GM12873 (cell line): Measurements from ENCODE around the gene ZNF37A.

Source experiments
- TF ChIP-seq, protein P1 (sequence below): IDR thresholded peaks from 2 replicates; pipeline ENCODE4 v1.5.1; 2012; ENCODE audit warnings: low read depth, mild to moderate bottlenecking, moderate library complexity, low read length, control low read depth; ENCODE audit not compliant: insufficient read depth; ENCODE audit errors: missing control alignments

Gene ZNF37A

DNA sequence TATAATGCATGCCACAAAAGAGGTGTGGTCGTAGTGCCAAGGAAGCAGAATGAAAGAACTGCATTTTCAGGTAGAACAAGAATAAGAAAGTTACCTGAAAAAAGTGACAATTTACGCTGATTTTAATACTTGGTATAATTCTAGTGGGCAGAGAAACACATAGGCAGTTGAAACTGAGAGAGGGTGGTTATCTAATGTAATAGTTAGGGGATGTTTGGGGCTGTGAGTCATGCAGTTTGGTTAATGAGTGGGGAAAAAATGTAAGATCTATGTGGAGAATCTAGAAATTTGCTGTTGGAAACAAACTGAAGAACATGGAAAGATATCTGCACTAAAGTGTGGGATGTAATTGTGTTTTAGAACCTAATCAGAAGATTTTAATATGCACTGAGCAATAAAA lies 33.7 kb downstream of the ZNF37A start:
- TF ChIP-seq, protein P1, sequence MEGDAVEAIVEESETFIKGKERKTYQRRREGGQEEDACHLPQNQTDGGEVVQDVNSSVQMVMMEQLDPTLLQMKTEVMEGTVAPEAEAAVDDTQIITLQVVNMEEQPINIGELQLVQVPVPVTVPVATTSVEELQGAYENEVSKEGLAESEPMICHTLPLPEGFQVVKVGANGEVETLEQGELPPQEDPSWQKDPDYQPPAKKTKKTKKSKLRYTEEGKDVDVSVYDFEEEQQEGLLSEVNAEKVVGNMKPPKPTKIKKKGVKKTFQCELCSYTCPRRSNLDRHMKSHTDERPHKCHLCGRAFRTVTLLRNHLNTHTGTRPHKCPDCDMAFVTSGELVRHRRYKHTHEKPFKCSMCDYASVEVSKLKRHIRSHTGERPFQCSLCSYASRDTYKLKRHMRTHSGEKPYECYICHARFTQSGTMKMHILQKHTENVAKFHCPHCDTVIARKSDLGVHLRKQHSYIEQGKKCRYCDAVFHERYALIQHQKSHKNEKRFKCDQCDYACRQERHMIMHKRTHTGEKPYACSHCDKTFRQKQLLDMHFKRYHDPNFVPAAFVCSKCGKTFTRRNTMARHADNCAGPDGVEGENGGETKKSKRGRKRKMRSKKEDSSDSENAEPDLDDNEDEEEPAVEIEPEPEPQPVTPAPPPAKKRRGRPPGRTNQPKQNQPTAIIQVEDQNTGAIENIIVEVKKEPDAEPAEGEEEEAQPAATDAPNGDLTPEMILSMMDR: no peak

DNA sequence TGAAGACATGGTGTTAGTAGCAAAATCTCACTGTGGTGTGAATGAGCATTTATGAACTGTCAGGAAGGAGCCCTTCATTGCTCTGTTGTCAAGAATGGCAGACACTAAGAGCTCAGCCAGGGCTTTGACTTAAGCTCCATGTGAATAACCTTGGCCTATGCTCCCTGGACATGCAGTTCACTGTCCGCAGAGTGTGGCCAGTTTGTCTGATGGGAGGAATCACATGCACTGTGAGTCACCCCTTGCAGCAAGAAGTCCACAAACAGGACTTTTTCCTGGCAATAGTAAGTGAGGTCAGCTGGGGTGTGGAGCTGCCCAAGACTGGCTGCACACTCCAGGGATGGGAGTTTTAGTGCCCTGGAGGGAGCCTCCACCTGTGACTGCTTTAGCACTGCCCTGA lies 49.5 kb downstream of the ZNF37A start:
- TF ChIP-seq, protein P1: no peak

DNA sequence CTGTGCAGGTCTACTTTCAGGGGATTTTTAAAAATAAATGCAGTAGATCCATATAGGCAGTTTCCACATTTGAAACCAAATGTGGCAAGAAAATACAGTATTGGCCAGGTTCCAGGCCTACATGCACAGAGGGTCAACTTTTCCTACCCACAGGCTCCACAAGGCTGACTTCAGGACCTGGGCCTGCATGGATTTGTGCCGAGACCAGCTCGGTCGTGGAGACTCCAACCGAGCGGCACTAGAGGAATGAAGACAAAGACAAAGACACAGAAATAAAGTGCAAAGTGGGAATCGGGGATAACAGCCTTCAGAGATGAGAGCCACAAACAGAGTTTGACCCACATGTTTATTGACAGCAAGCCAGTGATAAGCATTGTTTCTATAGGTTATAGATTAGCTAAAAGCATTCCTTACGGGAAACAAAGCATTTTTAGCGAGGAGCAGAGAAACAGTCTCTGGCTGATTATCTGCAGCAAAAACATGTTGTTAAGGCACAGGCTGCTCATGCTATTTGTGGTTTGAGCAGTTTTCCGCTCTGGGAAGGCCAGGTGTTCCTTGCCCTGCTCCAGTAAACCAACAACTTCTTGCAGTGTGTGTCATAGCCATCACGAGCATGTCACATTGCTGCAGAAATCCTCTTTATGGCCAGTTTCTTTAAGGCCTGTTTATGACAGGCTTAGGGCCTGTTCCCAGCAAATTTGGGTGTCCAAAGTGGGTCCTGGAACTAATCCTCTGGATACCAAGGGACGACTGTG lies 52.6 kb downstream of the ZNF37A start:
- TF ChIP-seq, protein P1: no peak

DNA sequence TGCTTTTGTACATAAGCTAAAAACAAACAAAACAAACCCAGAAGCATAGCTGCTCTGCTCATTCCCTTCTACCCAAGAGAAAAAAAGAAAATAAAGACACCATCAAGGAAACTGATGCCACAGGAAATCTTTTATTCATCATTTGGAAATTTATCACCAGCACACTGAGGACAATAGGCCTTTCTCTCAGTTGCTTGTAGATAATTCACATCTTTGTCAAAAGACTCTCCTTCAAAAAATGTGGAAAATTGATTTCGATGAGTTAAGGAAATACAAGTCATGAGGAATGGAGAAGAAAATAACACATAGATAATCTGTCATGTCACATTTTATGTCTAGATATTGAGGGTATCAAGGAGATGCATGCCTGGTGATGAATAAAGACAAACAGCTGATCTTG lies 53.5 kb downstream of the ZNF37A start:
- TF ChIP-seq, protein P1: no peak

DNA sequence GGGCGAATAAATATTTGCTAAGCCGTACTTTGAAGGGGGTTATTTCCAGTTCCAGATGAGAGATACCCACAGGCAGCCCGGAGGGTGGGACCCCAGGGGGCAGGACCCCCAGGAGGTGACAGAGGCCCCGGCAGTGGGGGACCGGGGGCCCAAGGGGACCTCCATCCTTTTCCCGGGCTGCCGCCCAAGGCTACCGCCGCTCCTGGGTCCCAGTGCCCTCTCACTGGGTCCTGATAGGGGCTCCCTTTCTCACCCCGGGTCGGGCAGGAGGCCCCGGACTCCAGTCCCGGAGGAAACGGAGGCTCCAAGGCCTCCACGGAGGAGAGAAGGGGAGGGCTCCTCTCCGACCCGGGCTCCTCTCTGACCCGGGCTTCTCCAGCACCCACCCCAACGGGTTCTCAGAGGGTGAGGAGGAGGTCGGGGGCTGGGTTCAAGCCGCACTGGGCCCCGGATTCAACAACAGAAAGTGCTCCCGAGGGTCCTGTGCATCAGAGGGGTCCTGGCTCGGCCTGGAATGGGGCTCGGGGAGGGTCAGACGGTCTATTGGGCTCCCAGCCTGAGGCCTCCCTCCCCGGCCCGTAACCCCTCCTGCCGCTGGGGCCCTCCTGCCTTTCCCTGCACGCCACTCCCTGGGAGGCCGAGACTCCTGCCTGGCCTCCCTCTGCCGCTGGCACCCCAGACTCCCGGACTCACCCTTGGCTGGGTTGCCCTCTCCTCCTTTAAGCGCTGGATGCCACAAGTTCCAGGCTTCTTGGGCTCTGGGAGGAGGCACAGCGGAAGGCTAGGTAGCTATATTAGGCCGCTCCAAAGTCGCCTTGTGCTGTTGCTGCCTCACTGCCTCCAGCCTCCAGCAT lies 62.5 kb downstream of the ZNF37A start:
- TF ChIP-seq, protein P1: no peak

DNA sequence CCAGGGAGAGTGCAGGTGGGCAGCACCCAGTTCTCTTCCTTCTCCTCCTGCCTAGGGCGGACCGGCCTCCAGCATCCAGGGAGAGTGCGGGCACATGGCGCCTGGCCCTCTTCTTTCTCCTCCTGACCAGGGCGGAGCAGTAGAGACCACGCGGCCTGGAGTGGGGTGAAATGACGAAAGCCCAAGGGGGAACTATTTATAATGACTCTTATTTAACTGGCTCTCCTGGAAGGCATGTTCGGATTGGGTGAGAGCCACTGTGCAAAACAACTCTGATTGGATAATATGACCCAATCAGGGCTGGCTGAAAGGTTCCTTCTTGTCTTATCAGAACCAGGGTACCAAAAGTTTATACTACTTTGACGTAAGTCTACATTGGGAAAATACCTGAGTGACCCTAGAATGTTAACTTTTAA lies 63.1 kb downstream of the ZNF37A start:
- TF ChIP-seq, protein P1: no peak

DNA sequence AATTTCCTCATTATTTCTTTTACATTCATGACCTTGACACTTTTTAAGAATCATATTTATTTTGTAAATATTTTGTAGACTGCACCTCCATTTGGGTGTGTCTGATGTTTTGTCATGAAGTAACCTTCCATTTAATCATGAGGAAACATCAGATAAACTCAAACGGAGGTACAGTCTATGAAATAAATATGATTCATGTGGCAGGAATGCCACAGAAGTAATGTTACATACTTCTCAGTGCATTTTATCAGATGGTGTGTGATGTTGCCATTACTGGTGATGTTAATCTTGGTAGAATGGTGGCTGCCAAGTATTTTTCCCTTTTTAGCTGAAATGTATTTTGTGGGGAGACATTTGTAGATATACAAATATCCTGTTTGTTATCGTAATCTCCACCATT lies 64.9 kb downstream of the ZNF37A start:
- TF ChIP-seq, protein P1: no peak
